Panc1 (cell line): ENCODE results near the gene UBAC2. TPM values are rescaled to one million over a fixed set of nuclear protein-coding genes. Genes with fewer than 3 reads are reported as not detected.

Source experiments
- ATAC-seq: fragments of 200-7000 bp; cut with Tn5 transposase; 2 replicates; pipeline ENCODE4 v1.9.1; 2020; ENCODE audit warnings: mild to moderate bottlenecking, moderate library complexity
- BruUV-seq: library from RNA; stranded (reverse); fragments of 400-500 nt; replicated peaks from 2 replicates; lab custom pipeline; 2021; lab: Mats Ljungman, UMichigan
- CTCF ChIA-PET: fragments of 300-600 bp; sonication (Branson Sonifier 250); formaldehyde crosslinking; loops from one replicate; lab custom pipeline; 2022; ENCODE audit warnings: antibody characterized with exemption; lab: Charles Lee
- POLR2A ChIA-PET: fragments of 300-600 bp; sonication (Branson Sonifier 250); formaldehyde crosslinking; loops from one replicate; lab custom pipeline; 2022; ENCODE audit warnings: antibody characterized with exemption; lab: Charles Lee
- DNase-seq: peaks from one replicate; pipeline ENCODE4 v3.0.0-alpha.2; 2010; ENCODE audit warnings: low read depth, low spot score
- H3K27ac ChIP-seq: 2 replicates; pipeline ENCODE4 v1.5.1; 2011; ENCODE audit warnings: mild to moderate bottlenecking, low read length, inconsistent platforms
- H3K27me3 ChIP-seq: fragments of 200-500 bp; sonication (Bioruptor generic); 2 replicates; pipeline ENCODE4 v1.6.0; 2014; ENCODE audit warnings: low read length, inconsistent platforms; ENCODE audit not compliant: control insufficient read depth, insufficient read depth
- H3K36me3 ChIP-seq: fragments of 200-500 bp; sonication (Bioruptor generic); 2 replicates; pipeline ENCODE4 v1.5.1; 2014; ENCODE audit warnings: inconsistent platforms, mild to moderate bottlenecking, low read length, moderate library complexity; ENCODE audit not compliant: control insufficient read depth, insufficient read depth
- H3K4me1 ChIP-seq: 2 replicates; pipeline ENCODE4 v1.5.1; 2011; ENCODE audit warnings: inconsistent platforms, mild to moderate bottlenecking, low read length, moderate library complexity; ENCODE audit not compliant: control insufficient read depth, insufficient read depth
- H3K4me3 ChIP-seq, 2 experiments: 2 replicates each; pipeline ENCODE4 v1.5.1; 2011 to 2012; ENCODE audit warnings: low read depth in 2 of 2, low read length in 2 of 2, mild to moderate bottlenecking in 2 of 2, inconsistent platforms in 1 of 2, moderate library complexity in 1 of 2
- H3K9me3 ChIP-seq: fragments of 200-500 bp; sonication (Bioruptor generic); 2 replicates; pipeline ENCODE4 v1.5.1; 2014; ENCODE audit warnings: low read depth, mild to moderate bottlenecking, inconsistent platforms, low read length, moderate library complexity; ENCODE audit not compliant: control insufficient read depth, insufficient read depth
- POLR2AphosphoS5 ChIP-seq: IDR thresholded peaks from 2 replicates; pipeline ENCODE4 v1.6.1; 2012; ENCODE audit warnings: mild to moderate bottlenecking, low read depth, low read length, moderate library complexity
- SIN3A ChIP-seq: IDR thresholded peaks from 2 replicates; pipeline ENCODE4 v1.6.1; 2012; ENCODE audit warnings: low read depth, mild to moderate bottlenecking, low read length, moderate library complexity, borderline replicate concordance; ENCODE audit not compliant: insufficient read depth
- TCF7L2 ChIP-seq: IDR thresholded peaks from 2 replicates; pipeline ENCODE4 v1.6.1; 2011; ENCODE audit warnings: mild to moderate bottlenecking, low read depth, low read length, inconsistent platforms
- in situ Hi-C: cut with HindIII; loops from 2 replicates; pipeline ENCODE4 v1.10.0; 2016; ENCODE audit warnings: low sequenced_read_pairs, low pct_unique_long_range_greater_than_20kb
- intact Hi-C: fragments of 100-400 bp; cut with micrococcal nuclease; formaldehyde crosslinking; loops from one replicate; pipeline ENCODE4 v1.10.0; 2022; ENCODE audit not compliant: unreplicated experiment
- total RNA-seq: library from RNA; stranded (reverse); gene quantifications from one replicate; pipeline ENCODE4 v1.2.1, GENCODE V29; 2021; ENCODE audit not compliant: unreplicated experiment
- TF ChIP-seq, protein P1 (sequence below): fragments of 450-650 bp; IDR thresholded peaks from 2 replicates; pipeline ENCODE4 v1.5.1; 2017; ENCODE audit warnings: mild to moderate bottlenecking
- TF ChIP-seq, protein P2 (sequence below), 2 experiments: IDR thresholded peaks; 2 replicates each; pipeline ENCODE4 v1.6.1; 2011 to 2012; ENCODE audit warnings: low read depth in 2 of 2, control low read depth in 1 of 2, low read length in 1 of 2, mild to moderate bottlenecking in 1 of 2, moderate library complexity in 1 of 2; ENCODE audit not compliant: insufficient read depth in 1 of 2

UBAC2 gene
- total RNA-seq, 1 experiment from 2014 or later, result 40.8 TPM

DNA sequence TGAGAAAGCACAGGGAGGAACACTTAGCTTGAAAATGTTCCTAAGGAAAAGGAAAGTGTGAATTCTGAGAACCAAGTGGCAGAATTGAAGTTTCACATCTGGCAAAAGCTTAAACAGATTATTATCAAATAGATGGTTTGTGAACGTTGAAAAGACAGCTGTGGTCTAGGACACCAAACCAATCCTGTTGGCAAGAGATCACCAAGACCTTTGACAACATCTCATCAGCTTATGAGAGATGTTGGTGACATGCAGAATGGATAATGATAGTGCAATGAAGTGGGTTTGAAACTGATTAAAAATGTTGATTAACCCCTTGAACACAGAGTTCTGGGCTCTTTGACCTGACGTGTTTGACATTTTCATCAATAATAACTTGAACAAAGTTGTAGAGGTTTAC, 181.1 kb downstream of the UBAC2 start:
- Histone ChIP-seq H3K36me3 (no peaks in the 10 kb centered on the region), H3K27me3 (no peaks in the 10 kb centered on the region), H3K27ac (no peak overlapping the region), H3K4me3 (no peak overlapping the region), H3K9me3 (no peaks in the 10 kb centered on the region), H3K4me1 (no peaks in the 10 kb centered on the region)
- intact Hi-C loops (no loop called here), in situ Hi-C loops (no loop called here)
- DNase-seq, result no peak
- no peak for TF ChIP-seq TCF7L2
- TF ChIP-seq, protein P1, sequence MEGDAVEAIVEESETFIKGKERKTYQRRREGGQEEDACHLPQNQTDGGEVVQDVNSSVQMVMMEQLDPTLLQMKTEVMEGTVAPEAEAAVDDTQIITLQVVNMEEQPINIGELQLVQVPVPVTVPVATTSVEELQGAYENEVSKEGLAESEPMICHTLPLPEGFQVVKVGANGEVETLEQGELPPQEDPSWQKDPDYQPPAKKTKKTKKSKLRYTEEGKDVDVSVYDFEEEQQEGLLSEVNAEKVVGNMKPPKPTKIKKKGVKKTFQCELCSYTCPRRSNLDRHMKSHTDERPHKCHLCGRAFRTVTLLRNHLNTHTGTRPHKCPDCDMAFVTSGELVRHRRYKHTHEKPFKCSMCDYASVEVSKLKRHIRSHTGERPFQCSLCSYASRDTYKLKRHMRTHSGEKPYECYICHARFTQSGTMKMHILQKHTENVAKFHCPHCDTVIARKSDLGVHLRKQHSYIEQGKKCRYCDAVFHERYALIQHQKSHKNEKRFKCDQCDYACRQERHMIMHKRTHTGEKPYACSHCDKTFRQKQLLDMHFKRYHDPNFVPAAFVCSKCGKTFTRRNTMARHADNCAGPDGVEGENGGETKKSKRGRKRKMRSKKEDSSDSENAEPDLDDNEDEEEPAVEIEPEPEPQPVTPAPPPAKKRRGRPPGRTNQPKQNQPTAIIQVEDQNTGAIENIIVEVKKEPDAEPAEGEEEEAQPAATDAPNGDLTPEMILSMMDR, result no peak
- TF ChIP-seq, protein P2, sequence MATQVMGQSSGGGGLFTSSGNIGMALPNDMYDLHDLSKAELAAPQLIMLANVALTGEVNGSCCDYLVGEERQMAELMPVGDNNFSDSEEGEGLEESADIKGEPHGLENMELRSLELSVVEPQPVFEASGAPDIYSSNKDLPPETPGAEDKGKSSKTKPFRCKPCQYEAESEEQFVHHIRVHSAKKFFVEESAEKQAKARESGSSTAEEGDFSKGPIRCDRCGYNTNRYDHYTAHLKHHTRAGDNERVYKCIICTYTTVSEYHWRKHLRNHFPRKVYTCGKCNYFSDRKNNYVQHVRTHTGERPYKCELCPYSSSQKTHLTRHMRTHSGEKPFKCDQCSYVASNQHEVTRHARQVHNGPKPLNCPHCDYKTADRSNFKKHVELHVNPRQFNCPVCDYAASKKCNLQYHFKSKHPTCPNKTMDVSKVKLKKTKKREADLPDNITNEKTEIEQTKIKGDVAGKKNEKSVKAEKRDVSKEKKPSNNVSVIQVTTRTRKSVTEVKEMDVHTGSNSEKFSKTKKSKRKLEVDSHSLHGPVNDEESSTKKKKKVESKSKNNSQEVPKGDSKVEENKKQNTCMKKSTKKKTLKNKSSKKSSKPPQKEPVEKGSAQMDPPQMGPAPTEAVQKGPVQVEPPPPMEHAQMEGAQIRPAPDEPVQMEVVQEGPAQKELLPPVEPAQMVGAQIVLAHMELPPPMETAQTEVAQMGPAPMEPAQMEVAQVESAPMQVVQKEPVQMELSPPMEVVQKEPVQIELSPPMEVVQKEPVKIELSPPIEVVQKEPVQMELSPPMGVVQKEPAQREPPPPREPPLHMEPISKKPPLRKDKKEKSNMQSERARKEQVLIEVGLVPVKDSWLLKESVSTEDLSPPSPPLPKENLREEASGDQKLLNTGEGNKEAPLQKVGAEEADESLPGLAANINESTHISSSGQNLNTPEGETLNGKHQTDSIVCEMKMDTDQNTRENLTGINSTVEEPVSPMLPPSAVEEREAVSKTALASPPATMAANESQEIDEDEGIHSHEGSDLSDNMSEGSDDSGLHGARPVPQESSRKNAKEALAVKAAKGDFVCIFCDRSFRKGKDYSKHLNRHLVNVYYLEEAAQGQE (IDR thresholded peaks at IDR 0.05; ENCODE audit: insufficient read depth in 1 of 2, low read depth in 2 of 2, low read length in 1 of 2), result no peak
- no peak for TF ChIP-seq POLR2AphosphoS5
- TF ChIP-seq SIN3A, result no peak
- no TSS peak for BruUV-seq
- ATAC-seq, result no peak
- ChIA-PET POLR2A (no interaction called here), CTCF (no interaction called here)

DNA sequence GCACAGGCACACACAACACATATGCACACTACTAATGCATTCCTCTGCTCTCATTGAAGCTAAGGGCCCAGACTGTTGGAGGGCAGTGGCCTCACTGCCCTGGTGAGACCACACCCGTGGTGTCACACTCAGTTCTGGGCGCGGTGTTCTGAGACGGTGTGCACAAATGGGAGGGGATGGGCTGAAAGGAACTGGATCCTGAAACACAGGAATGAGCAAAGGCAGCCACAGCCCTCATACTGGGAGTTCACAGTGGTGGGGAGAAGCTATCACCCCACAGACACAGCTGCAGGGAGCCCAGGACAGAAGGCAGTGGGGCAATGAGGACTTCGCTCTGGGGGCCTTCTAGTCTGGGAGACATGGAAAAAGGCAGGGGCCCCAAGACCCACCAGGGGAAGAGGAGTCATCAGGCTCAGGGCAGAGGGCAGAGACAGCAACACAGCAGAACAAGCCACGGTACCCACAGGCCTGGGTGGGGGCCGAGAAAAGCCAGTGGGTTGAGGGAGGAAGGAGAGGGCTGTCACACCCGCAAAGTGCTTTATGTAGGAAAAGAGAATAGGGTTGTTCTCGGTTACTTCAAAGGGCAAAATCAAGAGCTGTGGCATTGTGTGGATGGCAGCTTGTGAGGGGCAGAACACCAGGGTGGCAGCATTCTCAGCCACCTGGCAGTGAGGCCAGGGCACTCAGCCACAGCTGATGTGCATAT, 181.9 kb downstream of the UBAC2 start:
- TF ChIP-seq TCF7L2 (no peak), SIN3A (no peak), POLR2AphosphoS5 (no peak)
- TF ChIP-seq, protein P1, result no peak
- TF ChIP-seq, protein P2 (IDR thresholded peaks at IDR 0.05; ENCODE audit: insufficient read depth in 1 of 2, low read depth in 2 of 2, low read length in 1 of 2), result no peak
- Histone ChIP-seq H3K36me3 (no peaks in the 10 kb centered on the region), H3K27ac (no peak overlapping the region), H3K4me1 (no peaks in the 10 kb centered on the region), H3K9me3 (no peaks in the 10 kb centered on the region), H3K27me3 (no peaks in the 10 kb centered on the region), H3K4me3 (no peak overlapping the region)
- DNase-seq, result no peak
- ChIA-PET CTCF (no interaction called here), POLR2A (interaction anchor here (0.6 kb wide), 1 partner anchor 36 kb away, joined by 7 read pairs; no protein-coding TSS in a partner anchor)
- in situ Hi-C loops, result no loop called here
- BruUV-seq, result no TSS peak
- ATAC-seq, result no peak; the same call in 1 of the 2 replicates
- intact Hi-C loops, result no loop called here
